Measurements from ENCODE around the gene KCNQ1. TPM values are rescaled to one million over a fixed set of nuclear protein-coding genes. Genes with fewer than 3 reads are reported as not detected.

Gene KCNQ1
- total and polyA plus RNA-seq, 2 of the 13 experiments (the other 11 are each of a cell fraction or from before 2014, with no cell fraction given), result 0.02 to 0.08 TPM

DNA sequence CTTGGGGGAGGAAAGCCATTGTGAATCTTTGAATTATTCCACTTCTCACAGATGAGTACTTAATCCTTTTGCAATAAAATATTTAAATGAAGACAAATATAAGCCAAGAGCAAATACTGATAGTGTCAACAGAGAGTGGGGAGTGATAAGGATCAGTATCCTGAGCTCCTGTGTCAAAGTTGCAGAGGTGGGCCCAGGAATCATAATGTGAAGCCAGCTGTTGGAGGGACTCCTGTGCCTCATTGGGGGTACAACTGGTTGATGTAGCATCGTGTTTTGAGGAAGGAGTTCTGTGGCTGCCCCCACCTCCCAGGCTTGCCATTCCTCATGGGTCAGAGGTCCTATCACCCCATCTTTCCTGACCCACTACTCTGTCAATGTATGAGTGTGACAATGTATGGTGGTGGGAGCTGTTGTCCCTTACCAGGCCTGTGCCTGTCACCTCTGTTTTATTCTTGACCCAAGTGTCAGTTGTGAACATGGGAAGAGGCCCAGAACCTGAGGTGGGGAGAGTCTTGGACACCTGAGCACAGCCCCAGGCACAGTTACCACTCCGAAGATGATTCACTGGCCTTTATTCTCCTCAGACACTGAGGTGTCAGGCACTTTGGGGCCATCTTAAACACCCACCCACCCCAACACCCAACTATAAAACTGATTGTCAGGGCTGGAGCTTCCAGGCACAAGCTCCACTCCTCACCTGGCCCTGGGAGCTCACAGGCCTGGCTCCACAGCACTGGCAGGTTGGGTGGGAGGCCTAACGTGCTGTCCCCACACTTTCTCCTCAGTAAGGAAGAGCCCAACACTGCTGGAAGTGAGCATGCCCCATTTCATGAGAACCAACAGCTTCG lies 216.6 kb downstream of the KCNQ1 start (continued):
- TF ChIP-seq MYNN (CRISPR knock-in tag; IDR thresholded peaks at IDR 0.05; ENCODE audit: low read depth), result no peak
- TF ChIP-seq, protein P1, sequence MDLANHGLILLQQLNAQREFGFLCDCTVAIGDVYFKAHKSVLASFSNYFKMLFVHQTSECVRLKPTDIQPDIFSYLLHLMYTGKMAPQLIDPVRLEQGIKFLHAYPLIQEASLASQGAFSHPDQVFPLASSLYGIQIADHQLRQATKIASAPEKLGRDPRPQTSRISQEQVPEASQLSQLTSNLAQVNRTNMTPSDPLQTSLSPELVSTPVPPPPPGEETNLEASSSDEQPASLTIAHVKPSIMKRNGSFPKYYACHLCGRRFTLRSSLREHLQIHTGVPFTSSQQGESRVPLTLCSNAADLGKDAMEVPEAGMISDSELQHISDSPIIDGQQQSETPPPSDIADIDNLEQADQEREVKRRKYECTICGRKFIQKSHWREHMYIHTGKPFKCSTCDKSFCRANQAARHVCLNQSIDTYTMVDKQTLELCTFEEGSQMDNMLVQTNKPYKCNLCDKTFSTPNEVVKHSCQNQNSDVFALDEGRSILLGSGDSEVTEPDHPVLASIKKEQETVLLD (CRISPR knock-in tag; IDR thresholded peaks at IDR 0.05; ENCODE audit: low read depth), result 0 out of 2 replicates have a peak, but pooled peaks have one; percentile 24
- TF ChIP-seq, protein P2, sequence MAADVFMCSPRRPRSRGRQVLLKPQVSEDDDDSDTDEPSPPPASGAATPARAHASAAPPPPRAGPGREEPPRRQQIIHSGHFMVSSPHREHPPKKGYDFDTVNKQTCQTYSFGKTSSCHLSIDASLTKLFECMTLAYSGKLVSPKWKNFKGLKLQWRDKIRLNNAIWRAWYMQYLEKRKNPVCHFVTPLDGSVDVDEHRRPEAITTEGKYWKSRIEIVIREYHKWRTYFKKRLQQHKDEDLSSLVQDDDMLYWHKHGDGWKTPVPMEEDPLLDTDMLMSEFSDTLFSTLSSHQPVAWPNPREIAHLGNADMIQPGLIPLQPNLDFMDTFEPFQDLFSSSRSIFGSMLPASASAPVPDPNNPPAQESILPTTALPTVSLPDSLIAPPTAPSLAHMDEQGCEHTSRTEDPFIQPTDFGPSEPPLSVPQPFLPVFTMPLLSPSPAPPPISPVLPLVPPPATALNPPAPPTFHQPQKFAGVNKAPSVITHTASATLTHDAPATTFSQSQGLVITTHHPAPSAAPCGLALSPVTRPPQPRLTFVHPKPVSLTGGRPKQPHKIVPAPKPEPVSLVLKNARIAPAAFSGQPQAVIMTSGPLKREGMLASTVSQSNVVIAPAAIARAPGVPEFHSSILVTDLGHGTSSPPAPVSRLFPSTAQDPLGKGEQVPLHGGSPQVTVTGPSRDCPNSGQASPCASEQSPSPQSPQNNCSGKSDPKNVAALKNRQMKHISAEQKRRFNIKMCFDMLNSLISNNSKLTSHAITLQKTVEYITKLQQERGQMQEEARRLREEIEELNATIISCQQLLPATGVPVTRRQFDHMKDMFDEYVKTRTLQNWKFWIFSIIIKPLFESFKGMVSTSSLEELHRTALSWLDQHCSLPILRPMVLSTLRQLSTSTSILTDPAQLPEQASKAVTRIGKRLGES (CRISPR knock-in tag; IDR thresholded peaks at IDR 0.05; ENCODE audit: borderline replicate concordance), result no peak
- TF ChIP-seq RCOR2 (CRISPR knock-in tag; IDR thresholded peaks at IDR 0.05), result no peak
- no peak for TF ChIP-seq KLF12 (CRISPR knock-in tag; IDR thresholded peaks at IDR 0.05; ENCODE audit: borderline replicate concordance)
- TF ChIP-seq ZNF326 (CRISPR knock-in tag; IDR thresholded peaks at IDR 0.05; ENCODE audit: borderline replicate concordance), result peak; percentile 54; the same call in 1 of the 2 replicates
- TF ChIP-seq, protein P3, sequence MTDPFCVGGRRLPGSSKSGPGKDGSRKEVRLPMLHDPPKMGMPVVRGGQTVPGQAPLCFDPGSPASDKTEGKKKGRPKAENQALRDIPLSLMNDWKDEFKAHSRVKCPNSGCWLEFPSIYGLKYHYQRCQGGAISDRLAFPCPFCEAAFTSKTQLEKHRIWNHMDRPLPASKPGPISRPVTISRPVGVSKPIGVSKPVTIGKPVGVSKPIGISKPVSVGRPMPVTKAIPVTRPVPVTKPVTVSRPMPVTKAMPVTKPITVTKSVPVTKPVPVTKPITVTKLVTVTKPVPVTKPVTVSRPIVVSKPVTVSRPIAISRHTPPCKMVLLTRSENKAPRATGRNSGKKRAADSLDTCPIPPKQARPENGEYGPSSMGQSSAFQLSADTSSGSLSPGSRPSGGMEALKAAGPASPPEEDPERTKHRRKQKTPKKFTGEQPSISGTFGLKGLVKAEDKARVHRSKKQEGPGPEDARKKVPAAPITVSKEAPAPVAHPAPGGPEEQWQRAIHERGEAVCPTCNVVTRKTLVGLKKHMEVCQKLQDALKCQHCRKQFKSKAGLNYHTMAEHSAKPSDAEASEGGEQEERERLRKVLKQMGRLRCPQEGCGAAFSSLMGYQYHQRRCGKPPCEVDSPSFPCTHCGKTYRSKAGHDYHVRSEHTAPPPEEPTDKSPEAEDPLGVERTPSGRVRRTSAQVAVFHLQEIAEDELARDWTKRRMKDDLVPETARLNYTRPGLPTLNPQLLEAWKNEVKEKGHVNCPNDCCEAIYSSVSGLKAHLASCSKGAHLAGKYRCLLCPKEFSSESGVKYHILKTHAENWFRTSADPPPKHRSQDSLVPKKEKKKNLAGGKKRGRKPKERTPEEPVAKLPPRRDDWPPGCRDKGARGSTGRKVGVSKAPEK (CRISPR knock-in tag; IDR thresholded peaks at IDR 0.05; ENCODE audit: borderline replicate concordance), result 0 out of 2 replicates have a peak, but pooled peaks have one; percentile 2
- TF ChIP-seq, protein P4, sequence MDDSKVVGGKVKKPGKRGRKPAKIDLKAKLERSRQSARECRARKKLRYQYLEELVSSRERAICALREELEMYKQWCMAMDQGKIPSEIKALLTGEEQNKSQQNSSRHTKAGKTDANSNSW (CRISPR knock-in tag; IDR thresholded peaks at IDR 0.05; ENCODE audit: borderline replicate concordance), result no peak
- TF ChIP-seq POLR2AphosphoS5 (IDR thresholded peaks at IDR 0.05; ENCODE audit: low read depth, low read length), result peak; percentile 63
- TF ChIP-seq, protein P5, sequence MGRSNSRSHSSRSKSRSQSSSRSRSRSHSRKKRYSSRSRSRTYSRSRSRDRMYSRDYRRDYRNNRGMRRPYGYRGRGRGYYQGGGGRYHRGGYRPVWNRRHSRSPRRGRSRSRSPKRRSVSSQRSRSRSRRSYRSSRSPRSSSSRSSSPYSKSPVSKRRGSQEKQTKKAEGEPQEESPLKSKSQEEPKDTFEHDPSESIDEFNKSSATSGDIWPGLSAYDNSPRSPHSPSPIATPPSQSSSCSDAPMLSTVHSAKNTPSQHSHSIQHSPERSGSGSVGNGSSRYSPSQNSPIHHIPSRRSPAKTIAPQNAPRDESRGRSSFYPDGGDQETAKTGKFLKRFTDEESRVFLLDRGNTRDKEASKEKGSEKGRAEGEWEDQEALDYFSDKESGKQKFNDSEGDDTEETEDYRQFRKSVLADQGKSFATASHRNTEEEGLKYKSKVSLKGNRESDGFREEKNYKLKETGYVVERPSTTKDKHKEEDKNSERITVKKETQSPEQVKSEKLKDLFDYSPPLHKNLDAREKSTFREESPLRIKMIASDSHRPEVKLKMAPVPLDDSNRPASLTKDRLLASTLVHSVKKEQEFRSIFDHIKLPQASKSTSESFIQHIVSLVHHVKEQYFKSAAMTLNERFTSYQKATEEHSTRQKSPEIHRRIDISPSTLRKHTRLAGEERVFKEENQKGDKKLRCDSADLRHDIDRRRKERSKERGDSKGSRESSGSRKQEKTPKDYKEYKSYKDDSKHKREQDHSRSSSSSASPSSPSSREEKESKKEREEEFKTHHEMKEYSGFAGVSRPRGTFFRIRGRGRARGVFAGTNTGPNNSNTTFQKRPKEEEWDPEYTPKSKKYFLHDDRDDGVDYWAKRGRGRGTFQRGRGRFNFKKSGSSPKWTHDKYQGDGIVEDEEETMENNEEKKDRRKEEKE (IDR thresholded peaks at IDR 0.05), result no peak
- TF ChIP-seq, protein P6, sequence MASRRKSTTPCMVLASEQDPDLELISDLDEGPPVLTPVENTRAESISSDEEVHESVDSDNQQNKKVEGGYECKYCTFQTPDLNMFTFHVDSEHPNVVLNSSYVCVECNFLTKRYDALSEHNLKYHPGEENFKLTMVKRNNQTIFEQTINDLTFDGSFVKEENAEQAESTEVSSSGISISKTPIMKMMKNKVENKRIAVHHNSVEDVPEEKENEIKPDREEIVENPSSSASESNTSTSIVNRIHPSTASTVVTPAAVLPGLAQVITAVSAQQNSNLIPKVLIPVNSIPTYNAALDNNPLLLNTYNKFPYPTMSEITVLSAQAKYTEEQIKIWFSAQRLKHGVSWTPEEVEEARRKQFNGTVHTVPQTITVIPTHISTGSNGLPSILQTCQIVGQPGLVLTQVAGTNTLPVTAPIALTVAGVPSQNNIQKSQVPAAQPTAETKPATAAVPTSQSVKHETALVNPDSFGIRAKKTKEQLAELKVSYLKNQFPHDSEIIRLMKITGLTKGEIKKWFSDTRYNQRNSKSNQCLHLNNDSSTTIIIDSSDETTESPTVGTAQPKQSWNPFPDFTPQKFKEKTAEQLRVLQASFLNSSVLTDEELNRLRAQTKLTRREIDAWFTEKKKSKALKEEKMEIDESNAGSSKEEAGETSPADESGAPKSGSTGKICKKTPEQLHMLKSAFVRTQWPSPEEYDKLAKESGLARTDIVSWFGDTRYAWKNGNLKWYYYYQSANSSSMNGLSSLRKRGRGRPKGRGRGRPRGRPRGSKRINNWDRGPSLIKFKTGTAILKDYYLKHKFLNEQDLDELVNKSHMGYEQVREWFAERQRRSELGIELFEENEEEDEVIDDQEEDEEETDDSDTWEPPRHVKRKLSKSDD (CRISPR knock-in tag; IDR thresholded peaks at IDR 0.05; ENCODE audit: low read depth), result peak; percentile 56; the same call in 1 of the 2 replicates
- TF ChIP-seq SP5 (CRISPR knock-in tag; IDR thresholded peaks at IDR 0.05; ENCODE audit: borderline replicate concordance, low read depth), result no peak
- TF ChIP-seq ZNF589 (CRISPR knock-in tag; conservative IDR thresholded peaks at IDR 0.05), result 0 out of 2 replicates have a peak, but pooled peaks have one; percentile 22

Data from HepG2 (cell line).